Measurements from ENCODE around the gene ITGA1.

The ITGA1 gene

DNA sequence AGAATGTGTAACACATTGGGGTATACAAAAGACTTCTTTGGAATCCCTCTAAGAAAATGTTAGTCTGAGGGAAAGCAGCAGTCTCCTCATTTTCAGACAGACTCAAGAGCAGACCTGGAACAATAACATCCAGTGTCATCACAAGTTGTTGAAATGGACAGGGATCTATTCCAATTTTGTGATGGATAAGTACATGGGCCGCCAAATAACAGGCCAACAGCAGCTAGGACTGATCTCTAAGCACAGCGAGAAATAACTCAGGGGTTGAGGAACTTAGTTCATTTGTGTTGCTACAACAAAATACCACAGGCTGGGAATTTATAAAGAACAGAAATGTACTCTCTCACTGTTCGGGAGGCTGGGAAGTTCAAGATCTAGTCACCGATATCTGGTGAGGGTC, 193.8 kb downstream of the ITGA1 start:
- DNase-seq = no peak

DNA sequence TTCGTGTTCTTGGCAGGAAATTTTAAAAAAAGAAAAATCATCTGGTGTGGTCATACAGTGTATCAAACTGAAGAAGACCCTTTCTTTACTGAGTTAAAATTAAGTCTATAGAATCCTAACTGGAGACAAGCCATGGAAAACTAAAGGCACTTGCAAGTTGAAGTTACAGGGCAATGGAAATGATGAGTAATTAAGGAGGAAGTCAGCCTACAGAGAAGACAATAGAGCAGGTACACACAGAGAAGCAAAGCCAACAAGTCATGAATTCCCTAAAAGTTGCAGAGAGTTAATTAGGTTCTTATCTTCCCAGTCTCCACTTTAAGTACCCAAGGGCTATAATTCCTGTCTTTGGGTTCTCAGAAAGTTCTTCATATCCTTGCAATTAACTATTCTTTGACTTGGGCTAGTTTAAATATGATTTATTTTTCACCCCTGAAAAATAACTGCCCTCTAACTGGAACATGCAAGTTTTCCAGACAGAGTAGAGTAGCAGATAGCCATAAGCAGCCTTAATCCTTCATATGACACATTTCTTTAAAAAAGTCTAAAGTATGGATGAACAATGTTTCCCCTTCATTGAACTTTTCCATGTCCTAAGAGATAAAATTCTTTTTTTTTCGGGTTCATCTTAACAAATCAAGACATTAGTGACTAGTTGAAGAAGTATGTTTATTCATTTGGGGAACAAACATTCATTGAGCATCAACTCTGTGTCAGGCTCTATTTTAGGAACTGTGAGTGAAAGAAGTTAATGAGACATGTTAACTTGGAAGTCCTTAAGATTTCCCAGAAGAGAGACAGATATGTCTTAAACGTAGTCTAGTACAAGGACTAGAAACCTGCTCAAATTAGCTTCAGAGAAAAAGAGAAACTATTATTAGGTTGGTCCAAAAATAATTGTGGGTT, 196.3 kb downstream of the ITGA1 start:
- no peak for DNase-seq

GRCh38 chr5:52985306-52985705, 197.6 kb downstream of the ITGA1 start:
- DNase-seq = no peak

DNA sequence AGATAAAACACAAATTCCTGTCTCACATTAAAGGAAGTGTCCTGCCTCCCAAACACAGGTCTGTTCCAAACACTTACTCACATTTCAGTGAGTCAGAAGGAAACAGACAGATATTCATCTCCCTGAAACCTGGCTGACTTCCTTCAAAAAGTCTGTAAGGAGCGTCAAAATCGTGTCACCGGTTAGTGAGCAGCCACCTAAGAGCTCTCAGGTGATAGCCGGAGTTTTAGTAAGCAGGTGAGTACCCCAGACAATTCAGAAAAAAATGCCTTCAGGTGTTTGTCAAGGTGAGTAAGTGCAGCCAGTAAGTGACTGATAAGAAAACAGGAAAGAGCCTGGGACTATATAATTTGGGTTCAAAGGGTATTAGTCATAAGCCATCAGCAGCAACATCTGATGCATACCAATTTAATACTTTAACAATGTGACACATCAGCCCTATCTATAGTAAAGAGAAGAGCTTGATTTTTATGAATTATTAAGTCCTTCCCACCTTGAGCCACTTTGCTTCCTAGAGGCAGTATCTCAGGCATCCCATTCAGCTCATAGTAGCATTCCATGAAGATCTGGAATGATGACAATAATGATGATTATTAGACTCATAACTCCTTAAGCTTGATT, 200.1 kb downstream of the ITGA1 start:
- no peak for DNase-seq

DNA sequence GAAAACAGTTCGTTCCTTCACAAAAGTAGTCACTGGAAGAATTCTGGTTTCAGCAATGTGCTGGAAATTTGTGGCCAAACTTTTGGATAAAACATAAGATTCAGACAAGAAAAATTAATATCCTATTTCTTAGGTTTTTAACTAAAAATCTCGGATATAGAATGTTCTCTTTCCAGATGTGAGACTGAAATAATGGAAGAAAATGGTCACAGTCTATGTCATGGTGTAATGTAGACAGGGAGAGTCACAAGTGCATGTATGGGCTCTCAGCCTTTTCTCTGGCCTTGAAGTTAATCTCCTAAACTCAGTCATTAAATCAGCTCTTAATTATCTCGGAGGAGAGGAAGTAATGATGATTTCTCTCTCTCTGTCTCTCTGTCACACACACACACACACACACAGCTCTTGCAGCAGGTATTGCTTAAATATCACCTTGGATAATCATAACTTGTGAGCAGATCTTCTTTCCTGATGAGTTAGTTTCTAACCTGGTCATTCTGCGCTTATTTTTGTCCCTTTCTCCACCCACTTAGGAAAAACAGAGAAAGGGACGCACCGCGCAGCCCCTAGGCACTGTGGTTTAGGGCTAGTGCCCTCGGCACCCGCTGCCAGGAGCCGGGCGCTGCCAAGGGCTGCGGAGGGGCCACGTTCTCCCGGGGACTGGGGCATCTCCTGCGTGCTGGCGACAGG, 200.8 kb downstream of the ITGA1 start:
- no peak for DNase-seq

GRCh38 chr5:52989025-52989780, 201.5 kb downstream of the ITGA1 start, which contains the start of gene ITGA2:
ITGA2 (plus strand) TSS chr5:52989352; CDS start chr5:52989469, 117 bp downstream.
- DNase-seq = peak; percentile 76

DNA sequence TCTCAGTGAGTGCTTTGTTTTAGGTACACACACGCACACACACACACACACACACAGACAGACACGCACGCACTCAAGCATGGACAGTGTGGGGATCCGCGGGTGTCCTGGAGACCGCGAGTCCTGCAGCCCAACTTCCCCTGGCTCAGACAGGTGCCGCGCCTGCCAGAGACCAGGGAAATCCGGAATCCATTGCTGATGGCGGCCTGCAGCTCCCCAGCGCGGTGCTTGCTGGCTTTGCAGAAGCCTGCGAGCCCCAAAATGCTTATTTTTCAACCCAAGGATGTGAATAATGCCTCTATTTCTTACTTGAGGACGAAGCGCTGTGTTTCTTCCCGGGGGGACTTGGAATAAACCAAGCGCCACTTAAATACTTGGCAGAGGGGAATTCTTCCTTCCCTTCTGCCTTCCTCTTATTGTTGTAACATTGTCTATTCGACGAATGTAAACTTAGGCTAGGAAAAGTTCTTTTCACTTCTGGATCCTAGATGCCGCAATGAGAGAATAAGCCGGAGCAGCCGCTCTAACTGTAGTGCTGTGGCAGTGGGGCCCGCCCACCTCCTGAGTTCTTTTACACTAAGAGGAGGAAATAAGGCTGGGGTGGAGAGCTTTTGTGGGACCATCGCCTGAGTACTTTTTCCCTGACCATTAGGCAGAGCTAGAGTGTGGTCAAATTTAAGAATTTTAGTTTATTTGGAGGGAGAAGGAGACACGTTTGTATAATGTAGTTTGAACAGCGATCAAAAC, 202.2 kb downstream of the ITGA1 start:
- DNase-seq = peak; percentile 74

- DNase-seq = no peak
Measured at GRCh38 chr5:52990528-52990925, 202.8 kb downstream of the ITGA1 start.

- no peak for DNase-seq
Measured at GRCh38 chr5:52993367-52993766, 205.7 kb downstream of the ITGA1 start.

DNA sequence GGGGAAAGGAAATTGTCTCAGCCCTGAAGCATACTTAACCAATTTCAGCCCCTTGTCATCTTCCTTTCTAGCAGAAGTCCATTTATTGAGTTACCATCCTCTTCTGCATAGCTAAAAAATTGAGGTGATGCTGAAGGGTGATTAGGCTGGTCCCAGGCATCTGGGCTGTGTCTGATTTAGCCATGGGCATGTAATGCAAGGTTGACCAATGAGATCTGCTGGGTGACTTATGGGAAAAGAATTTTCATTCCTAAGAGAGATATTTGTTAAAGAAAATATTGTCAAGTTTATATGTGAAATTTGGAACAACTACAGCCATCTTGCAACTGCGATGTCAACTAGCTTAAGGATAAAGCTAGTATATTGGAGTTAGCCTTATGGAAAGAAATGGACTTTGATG, 206.6 kb downstream of the ITGA1 start:
- no peak for DNase-seq

GRCh38 chr5:52995095-52995494, 207.4 kb downstream of the ITGA1 start:
- DNase-seq = no peak

- no peak for DNase-seq
Measured at GRCh38 chr5:52995914-52996313, 208.2 kb downstream of the ITGA1 start.

DNA sequence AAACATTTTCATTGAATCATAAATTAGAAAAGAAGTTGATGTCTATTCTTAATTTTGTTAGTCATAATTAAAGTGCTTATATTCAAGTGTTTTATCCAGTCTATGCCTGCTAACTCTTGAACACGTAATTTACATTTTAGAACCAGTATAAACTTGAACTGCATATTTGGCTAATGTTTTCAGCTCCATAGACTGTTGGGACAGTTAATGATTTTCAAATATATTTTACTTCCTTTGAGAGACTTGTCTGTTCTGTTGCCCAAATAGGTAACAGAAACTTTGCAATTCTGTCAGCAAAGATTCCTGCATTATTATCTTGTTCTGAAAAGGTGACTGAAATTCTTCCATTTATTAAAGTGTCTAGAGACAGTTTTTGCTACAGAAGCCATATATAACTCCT, 209.3 kb downstream of the ITGA1 start:
- DNase-seq = no peak

- no peak for DNase-seq
Measured at GRCh38 chr5:52997424-52997823, 209.7 kb downstream of the ITGA1 start.

DNA sequence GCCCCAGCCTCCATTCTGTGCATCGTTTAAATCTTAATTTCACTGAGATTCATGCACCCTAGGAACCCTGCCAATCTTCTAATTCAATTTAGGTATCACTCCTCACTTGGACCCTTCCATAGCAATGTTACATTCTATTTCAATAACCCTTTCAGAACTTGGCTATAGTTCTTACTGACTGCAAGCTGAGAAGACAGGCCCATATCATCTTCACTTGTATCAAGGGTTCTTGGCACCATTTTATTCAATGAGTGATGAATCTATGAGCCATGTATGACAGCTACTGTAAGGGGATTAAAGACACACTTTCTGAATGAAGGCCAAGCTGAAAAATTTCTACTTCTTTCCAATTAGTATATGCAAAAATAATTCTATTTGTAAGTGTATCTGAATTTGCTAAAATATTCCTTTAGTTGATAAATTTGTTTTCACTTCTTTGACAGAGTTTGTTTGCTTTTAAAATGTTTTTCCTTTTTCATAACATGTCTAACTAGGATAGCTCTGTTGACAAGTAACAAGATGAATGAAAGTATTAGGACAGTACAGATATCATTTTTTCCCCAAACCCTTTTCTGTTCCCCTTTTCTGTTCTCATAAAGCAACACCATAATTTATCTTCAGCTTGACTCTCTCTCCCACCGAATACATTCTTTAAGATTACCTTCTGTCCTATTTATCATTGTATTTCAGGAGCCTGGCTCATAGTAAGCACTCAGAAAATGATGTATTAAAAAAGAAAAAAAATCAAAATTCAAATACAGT, 211.0 kb downstream of the ITGA1 start:
- no peak for DNase-seq

DNA sequence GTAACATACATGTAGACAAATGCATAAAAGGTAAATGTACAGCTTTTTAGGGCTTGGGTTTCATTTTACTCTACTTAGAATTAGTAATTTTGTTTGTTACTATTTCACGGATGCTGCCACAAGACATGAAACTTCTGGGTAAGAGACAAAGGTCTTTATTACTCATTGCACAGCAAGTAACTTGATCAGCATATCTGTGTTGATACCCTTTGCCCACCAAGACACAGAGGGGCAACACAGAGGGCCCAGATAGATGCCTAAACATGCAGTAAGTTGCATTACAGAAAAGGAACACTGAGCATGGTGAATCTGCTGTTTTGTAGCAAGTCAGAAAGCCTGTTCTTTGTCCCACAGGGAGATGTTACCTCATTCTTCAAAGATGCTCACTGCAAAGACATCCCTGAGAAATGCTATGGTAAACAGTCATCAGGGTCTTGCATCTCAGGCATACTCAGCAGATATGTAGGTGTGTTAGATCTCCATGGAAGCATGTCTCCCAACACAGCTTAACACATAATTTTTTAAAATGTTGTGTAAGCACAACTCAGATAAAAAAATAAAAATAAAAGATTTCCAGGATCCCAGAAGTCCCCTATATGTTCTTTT, 211.7 kb downstream of the ITGA1 start:
- DNase-seq = no peak

DNA sequence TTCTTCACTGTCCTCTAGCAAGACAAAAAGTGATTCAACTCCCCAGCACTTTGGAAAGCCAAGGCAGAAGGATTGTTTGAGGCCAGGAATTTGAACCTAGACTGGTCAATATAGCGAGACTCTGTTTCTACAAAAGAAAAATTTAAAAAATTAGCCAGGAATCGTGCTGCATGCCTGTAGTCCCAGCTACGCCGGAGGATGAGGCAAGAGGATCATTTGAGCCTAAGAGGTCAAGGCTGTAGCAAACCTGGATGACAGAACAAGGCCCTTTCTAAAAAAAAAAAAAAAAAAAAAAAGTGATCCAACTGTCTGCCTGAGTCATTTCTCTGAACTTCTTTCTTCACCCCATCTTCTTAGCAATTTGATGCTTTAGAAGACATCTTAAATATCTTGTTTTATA, 213.8 kb downstream of the ITGA1 start:
- no peak for DNase-seq

DNA sequence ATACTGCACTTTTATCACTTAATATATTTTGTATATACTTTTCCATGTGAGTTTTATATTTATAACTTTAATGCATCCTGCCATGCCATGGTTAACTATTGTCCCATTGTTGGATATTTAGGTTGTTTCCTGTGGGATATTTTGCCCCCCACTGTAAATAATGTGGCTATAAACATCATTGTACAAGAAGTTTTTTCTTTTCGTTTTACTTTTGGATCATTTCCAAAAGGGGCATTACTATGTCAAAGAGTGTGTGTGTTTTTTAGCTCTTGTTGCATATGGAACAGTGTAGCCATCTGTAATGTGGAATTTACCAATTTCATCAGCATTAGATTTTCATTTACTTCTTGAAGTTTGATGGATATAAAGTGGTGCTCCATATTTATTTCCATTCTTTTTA, 214.8 kb downstream of the ITGA1 start:
- DNase-seq = no peak

DNA sequence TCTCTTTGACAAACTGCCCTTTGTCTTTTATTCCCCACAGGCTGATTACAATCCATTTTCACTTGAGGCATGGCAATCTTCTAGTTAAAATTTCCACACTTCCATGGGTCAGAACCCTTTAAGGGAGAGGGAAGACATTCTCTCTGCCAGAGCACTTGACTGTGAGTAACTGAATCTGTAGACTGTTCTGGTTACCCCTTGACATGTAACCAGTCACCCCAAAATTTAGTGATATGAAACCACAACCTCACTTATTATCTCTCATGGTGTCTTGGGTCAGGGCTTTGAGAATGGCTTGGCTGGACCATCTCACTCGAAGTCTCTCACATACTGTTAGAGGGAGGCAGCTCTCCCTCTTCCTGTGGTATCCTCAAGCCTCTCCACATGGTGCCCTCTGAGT, 215.4 kb downstream of the ITGA1 start:
- DNase-seq = no peak

DNA sequence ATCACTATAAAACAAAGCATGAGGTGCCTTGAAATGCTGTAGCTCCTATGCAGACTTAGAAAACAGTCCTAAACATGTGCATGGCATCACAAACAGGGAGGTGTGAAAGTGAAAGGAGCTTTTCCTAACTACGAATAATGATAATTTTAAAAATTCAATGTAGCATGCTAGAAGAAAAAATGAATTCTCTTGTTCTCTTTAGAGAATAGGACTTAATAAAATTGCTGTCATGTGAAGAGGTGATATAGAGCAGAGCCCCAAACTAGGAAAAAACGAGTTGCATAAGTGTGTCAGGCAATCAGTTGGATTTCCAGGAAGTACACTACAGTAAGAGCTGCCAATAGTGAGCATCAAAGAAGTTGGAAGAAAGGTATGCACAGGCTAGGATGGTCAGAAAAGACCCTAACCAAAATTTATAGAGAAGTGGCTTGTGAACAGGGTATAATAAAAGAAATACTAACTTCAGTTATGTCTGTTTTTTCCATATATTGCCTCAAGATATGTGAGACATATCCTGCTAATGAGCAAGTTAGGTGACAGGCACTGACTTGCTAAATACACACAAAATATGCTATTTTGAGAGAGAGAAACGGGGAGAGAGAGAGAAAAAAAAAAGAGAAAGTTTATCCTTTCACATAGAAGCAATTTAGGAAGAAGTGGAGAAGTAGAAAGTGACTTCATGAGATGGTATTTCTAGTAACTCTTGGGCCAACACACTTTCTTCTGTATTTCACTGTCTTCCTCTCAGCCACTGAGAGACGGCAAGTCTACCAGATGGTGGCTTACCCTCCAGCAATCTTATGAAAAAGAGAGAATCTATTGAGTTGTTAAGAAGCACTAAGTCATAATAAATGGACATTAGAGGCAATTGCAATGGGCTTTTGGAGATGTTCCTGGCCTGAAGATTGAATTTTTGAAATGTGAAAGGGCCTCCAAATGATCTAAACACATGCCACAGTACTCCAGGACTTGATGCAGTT, 219.5 kb downstream of the ITGA1 start:
- DNase-seq = no peak

Data from femur (tissue), 1 donor.